Hepatocyte (in vitro differentiated cells): ENCODE results near the gene HSPB8. TPM values are rescaled to one million over a fixed set of nuclear protein-coding genes. Genes with fewer than 3 reads are reported as not detected.

ENCODE experiments used
- DNase-seq: peaks from one replicate; pipeline ENCODE4 v3.0.0-alpha.2; 2016; ENCODE audit warnings: low spot score
- H2AFZ ChIP-seq: fragments of 200-600 bp; sonication (generic); 2 replicates; pipeline ENCODE4 v1.6.0; 2016; ENCODE audit warnings: antibody characterized with exemption, mild to moderate bottlenecking
- H3K27ac ChIP-seq: fragments of 200-600 bp; sonication (generic); 2 replicates; pipeline ENCODE4 v1.5.1; 2016; ENCODE audit warnings: mild to moderate bottlenecking
- H3K27me3 ChIP-seq: fragments of 200-600 bp; sonication (generic); 2 replicates; pipeline ENCODE4 v1.6.1; 2016
- H3K36me3 ChIP-seq: fragments of 200-600 bp; sonication (generic); replicated peaks from 2 replicates; pipeline ENCODE4 v1.5.1; 2016; ENCODE audit warnings: low read depth; ENCODE audit not compliant: insufficient read depth
- H3K4me1 ChIP-seq: fragments of 200-600 bp; sonication (generic); 2 replicates; pipeline ENCODE4 v1.5.1; 2016; ENCODE audit warnings: mild to moderate bottlenecking, moderate library complexity; ENCODE audit not compliant: insufficient read depth
- H3K4me2 ChIP-seq: fragments of 200-600 bp; sonication (generic); 2 replicates; pipeline ENCODE4 v1.6.0; 2016
- H3K4me3 ChIP-seq: fragments of 200-600 bp; sonication (generic); 2 replicates; pipeline ENCODE4 v1.5.1; 2016; ENCODE audit warnings: mild to moderate bottlenecking
- H3K79me2 ChIP-seq: fragments of 200-600 bp; sonication (generic); 2 replicates; pipeline ENCODE4 v1.6.0; 2017; ENCODE audit warnings: mild to moderate bottlenecking
- H3K9me2 ChIP-seq: fragments of 200-600 bp; sonication (generic); replicated peaks from 2 replicates; pipeline ENCODE4 v1.6.0; 2017; ENCODE audit warnings: mild to moderate bottlenecking; ENCODE audit not compliant: insufficient read depth
- H3K9me3 ChIP-seq: fragments of 200-600 bp; sonication (generic); 2 replicates; pipeline ENCODE4 v1.5.1; 2016; ENCODE audit warnings: low read depth, mild to moderate bottlenecking
- H4K20me1 ChIP-seq: fragments of 200-600 bp; sonication (generic); 2 replicates; pipeline ENCODE4 v1.6.0; 2016; ENCODE audit warnings: mild to moderate bottlenecking; ENCODE audit not compliant: insufficient read depth, poor library complexity, severe bottlenecking
- EZH2 ChIP-seq: fragments of 200-600 bp; sonication (generic); IDR thresholded peaks from 2 replicates; pipeline ENCODE4 v1.6.1; 2016; ENCODE audit warnings: antibody characterized with exemption, mild to moderate bottlenecking, borderline replicate concordance
- EZH2phosphoT487 ChIP-seq: fragments of 200-600 bp; sonication (generic); IDR thresholded peaks from one replicate; pipeline ENCODE4 v1.6.1; 2018; ENCODE audit warnings: antibody characterized with exemption, mild to moderate bottlenecking, low read depth, moderate library complexity; ENCODE audit not compliant: unreplicated experiment, severe bottlenecking
- WGBS: methylation state at CpG from one replicate; pipeline ENCODE4 v1.1.6; 2016; ENCODE audit warnings: low lambda C conversion rate; ENCODE audit errors: missing lambda C conversion rate; 5-methylcytosine and 5-hydroxymethylcytosine counted together
- polyA plus RNA-seq: library from polyadenylated mRNA; unstranded; fragments of >200 nt; fragmentation: Nextera tagmentation; extraction: Ambion mirVana; gene quantifications from 2 replicates; pipeline ENCODE4 v1.2.1, GENCODE V29; 2016
- total RNA-seq: library from RNA; depleted of rRNA; stranded (reverse); fragments of >200 nt; gene quantifications from 2 replicates; pipeline ENCODE4 v1.2.3, GENCODE V29; 2014
- TF ChIP-seq, protein P1 (sequence below): fragments of 200-600 bp; sonication (generic); IDR thresholded peaks from 2 replicates; pipeline ENCODE4 v1.5.1; 2016; ENCODE audit warnings: antibody characterized with exemption, mild to moderate bottlenecking; ENCODE audit not compliant: poor library complexity

The HSPB8 gene
- total and polyA plus RNA-seq, 2 experiments from 2014 or later: 28.5 to 39.7 TPM

DNA sequence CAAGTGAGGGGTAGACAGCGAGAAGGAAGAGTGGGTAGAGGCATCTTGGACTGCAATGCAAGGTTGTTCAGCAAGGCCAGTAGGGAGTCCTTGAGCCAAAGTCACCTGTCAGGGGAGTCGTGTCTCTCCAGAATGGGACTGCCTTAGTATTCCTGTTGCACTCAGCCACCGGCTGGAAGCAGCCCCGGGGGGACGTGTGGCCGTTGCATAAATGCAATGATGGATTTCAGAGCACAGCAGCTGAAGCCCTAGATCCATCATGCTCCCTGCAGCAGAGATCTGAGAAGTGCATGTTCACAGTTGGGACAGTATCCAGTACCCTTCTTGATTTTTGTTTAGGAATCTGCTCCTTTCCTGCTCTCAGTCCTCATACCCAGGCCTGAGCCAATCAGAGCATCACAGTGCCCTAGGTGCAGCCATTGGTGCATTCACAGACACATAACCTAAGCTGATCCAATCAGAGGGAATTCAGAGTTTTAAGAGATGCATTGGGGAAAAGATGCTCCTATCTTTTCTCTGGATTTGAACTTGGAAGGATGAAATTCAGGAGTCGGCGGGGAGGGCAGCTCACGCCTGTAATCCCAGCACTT lies 62.9 kb downstream of the HSPB8 start:
- Histone ChIP-seq H3K79me2 (no peaks in the 10 kb centered on the region), H3K4me3 (no peak overlapping the region), H3K9me3 (no peaks in the 10 kb centered on the region), H3K36me3 (no peaks in the 10 kb centered on the region), H3K27me3 (no peaks in the 10 kb centered on the region), H4K20me1 (no peaks in the 10 kb centered on the region), H3K9me2 (no peaks in the 10 kb centered on the region), H2AFZ (no peak overlapping the region), H3K27ac (no peak overlapping the region), H3K4me2 (no peak overlapping the region), H3K4me1 (no peaks in the 10 kb centered on the region)
- no peak for DNase-seq
- 74% methylated on average over 9 of the region's 9 CpGs for WGBS
- TF ChIP-seq EZH2 (no peak), EZH2phosphoT487 (no peak)
- TF ChIP-seq, protein P1, sequence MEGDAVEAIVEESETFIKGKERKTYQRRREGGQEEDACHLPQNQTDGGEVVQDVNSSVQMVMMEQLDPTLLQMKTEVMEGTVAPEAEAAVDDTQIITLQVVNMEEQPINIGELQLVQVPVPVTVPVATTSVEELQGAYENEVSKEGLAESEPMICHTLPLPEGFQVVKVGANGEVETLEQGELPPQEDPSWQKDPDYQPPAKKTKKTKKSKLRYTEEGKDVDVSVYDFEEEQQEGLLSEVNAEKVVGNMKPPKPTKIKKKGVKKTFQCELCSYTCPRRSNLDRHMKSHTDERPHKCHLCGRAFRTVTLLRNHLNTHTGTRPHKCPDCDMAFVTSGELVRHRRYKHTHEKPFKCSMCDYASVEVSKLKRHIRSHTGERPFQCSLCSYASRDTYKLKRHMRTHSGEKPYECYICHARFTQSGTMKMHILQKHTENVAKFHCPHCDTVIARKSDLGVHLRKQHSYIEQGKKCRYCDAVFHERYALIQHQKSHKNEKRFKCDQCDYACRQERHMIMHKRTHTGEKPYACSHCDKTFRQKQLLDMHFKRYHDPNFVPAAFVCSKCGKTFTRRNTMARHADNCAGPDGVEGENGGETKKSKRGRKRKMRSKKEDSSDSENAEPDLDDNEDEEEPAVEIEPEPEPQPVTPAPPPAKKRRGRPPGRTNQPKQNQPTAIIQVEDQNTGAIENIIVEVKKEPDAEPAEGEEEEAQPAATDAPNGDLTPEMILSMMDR: no peak

Other genes starting within 250 kb of the HSPB8 start
- gene SRRM4, start 197.4 kb upstream of the HSPB8 start, total RNA-seq: 0.03 and 0.08 TPM in 2 replicates
- gene SRRM4, start 197.4 kb upstream of the HSPB8 start, polyA plus RNA-seq: 0.01 and 0.05 TPM in 2 replicates
- gene CCDC60, start 155.8 kb downstream of the HSPB8 start, total RNA-seq: 0.24 and 0.47 TPM in 2 replicates
- 0.43 TPM in 1 of 2 replicates, not detected in the other for gene CCDC60, start 155.8 kb downstream of the HSPB8 start, polyA plus RNA-seq